Measurements from ENCODE around the gene TMEM184A.

GRCh38 chr7:1538544-1539180 lies 17.3 kb downstream of the TMEM184A start:
- no peak for TF ChIP-seq EZH2phosphoT487 (IDR thresholded peaks at IDR 0.05; ENCODE audit: insufficient read depth, low read depth)
- TF ChIP-seq EZH2 (IDR thresholded peaks at IDR 0.05; ENCODE audit: insufficient read depth, poor library complexity, severe bottlenecking), result no peak

All from GM23248 (cell line).